ENCODE measurements around the gene EEF2.
A peak's percentile ranks its signal among the peaks of the same experiment; 100 is the strongest.

Gene EEF2

DNA sequence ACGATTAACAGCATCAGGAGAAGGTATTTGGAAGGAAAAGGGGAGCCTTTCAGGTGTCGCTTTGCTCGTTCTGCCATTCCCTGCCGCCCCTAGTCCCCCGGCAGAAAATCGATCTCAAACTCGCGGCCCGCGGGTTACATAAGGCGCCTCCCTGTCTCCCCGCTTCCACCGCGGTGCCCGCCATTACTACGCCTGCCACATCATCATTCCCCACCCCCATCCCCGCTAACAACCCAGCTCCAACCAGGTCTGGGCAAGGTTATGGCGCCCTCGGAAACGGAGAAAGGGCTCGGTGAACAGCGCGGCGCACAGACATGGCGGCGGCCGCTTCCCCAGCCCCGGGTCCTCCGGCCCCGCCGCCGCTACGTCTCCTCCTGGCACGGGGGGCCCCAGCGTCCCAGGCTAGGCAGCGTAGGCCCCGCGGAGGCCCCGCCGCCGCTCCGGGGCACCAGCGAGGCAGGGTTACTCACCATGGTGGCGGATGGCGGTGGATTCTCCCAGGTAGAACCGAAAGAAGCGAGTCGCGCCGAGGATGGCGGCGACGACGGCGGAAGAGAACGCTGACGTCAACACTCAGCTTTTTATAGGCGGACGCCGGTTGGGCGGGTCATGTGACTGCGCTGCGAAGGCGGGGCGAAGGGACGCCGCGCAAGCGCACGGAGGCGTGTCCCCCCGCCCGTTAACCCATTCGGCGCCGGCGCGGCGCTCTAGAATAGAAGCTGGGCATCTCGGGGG lies at the start of gene EEF2:
Gene EEF2 (minus strand): TSS at position 556 of the 735 bp plus-strand sequence. CDS start 83 bp downstream, at position 473.
- DNase-seq (ENCODE audit: low read depth in 2 of 2), result peak; percentile 88 to 90

DNA sequence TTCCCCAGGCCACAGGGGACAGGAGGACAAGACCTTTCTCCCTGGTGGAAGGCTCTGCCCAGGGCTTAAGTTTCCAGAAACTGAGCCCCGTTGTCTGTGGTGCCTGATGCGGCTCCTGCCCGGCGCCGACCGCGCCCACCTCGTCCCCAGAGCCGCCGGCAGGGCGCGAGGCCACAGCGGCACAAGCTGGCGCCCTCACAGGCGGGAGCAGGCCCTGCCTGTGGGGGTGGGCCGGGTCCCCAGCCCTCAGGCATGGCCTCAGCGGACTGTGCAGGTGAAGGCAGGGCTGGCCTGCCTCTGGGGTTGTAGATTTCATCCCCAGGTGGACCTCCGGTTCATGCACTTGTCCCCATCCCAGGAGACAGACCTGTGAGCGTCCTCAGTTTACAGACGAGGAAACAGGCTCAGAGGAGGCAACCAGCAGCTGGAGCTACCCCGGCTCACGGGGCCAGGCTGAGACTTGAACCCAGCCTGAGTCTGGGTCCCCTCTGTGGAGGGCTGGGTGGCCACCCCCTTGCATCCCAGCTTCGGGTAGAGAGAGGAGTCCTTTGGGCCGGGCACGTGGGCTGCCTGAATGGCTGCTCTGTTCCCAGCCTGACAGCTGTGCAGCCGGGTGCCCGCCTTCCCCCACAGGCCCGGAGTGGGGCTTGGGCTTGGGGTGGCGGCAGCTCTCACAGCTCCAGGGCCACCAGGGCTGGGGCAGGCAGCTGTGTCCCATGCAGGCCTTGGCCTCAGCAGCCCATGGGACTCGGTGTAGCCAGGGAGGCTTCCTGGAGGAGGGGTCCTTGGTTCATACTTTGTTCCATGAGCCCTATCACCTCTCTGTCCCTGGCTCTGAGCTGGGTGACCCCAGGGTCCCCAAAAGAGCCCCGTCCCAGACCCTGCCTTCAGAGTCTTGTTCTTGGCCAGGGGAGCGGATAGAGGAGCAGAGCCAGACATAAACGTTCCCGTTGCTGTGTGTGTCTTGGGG lies 49.1 kb upstream of the EEF2 start:
- DNase-seq (ENCODE audit: low read depth in 2 of 2), result no peak

- DNase-seq (ENCODE audit: low read depth in 2 of 2), result no peak
Measured at GRCh38 chr19:4033028-4033956, 48.0 kb upstream of the EEF2 start.

GRCh38 chr19:4032436-4032835 lies 47.2 kb upstream of the EEF2 start:
- DNase-seq (ENCODE audit: low read depth in 2 of 2), result no peak

DNA sequence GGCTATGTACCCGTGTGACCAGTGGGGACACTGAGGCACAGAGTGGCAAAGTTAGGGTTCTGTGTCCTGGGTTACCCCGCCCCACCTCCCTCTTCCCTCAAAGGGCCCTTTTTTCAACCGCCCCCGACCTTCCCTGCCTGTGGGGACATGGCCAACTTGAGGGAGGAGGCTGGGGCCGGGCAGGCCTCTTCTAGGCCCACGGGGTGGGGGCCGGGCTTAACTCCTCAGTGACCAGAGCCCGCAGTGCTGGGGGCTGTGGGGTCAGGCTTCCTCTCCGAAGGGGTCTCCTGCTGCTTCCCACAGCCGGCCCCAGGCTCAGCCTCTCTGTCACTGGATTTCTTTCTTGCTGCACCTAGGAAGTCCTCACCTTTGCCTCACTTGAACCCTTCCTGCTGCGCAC lies 46.2 kb upstream of the EEF2 start:
- DNase-seq (ENCODE audit: low read depth in 2 of 2), result no peak

- no peak for DNase-seq (ENCODE audit: low read depth in 2 of 2)
Measured at GRCh38 chr19:4030981-4031380, 45.7 kb upstream of the EEF2 start.

DNA sequence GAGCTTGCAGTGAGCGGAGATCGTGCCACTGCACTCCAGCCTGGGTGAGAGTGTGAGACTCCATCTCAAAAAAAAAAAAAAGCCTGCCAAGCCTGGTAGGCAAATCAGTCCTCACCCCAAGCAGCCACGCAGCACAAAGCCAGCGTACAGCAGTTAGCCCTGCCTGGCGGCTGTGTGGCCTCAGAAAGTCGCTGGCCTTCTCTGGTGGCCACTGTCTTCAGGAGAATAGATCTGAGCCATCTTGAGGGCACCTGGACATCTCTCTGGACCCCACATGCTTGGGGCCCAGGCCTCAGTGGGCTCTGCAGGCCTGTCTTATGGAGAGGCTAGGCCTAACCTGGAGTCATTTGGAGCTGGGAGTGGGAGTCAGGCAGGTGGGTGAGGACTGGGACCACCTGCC lies 45.3 kb upstream of the EEF2 start:
- DNase-seq (ENCODE audit: low read depth in 2 of 2), result no peak

DNA sequence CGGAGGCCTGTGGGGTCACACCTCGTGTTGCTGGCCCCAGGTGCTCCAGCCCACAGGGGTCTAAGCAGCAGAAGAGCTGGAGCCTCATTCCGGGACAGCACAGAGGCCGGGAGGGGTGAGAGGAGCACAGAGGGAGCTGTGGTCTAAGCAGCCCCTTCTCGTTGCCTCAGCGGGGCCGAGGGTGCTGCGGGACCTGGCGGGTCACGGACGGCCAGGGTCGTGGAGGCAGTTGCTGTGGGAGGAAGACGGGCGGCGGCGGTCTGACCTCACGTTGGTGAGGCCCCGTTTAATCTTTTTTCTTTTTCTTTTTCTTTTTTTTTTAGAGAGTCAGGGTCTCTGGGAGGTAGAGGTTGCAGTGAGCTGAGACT lies 44.0 kb upstream of the EEF2 start:
- no peak for DNase-seq (ENCODE audit: low read depth in 2 of 2)

GRCh38 chr19:4028334-4029246 lies 43.3 kb upstream of the EEF2 start:
- no peak for DNase-seq (ENCODE audit: low read depth in 2 of 2)

DNA sequence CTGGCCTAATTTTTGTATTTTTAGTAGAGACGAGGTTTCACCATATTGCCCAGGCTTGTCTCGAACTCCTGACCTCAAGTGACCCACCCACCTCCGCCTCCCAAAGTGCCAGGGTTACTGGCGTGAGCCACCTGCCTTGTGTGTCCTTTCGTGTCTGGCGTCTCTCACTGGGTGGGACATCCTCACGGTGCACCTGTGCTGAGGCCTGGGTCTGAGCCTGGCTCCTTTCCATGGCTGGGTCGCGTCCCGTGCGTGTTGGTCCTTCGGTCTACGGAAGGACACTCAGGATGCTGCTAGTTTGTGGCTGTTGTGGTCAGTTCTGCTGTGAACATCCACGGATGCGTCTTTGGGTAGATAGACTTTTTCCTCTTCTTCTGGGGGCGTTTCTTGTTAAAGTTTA lies 41.9 kb upstream of the EEF2 start:
- no peak for DNase-seq (ENCODE audit: low read depth in 2 of 2)

GRCh38 chr19:4025317-4025716 lies 40.1 kb upstream of the EEF2 start:
- DNase-seq (ENCODE audit: low read depth in 2 of 2), result no peak

DNA sequence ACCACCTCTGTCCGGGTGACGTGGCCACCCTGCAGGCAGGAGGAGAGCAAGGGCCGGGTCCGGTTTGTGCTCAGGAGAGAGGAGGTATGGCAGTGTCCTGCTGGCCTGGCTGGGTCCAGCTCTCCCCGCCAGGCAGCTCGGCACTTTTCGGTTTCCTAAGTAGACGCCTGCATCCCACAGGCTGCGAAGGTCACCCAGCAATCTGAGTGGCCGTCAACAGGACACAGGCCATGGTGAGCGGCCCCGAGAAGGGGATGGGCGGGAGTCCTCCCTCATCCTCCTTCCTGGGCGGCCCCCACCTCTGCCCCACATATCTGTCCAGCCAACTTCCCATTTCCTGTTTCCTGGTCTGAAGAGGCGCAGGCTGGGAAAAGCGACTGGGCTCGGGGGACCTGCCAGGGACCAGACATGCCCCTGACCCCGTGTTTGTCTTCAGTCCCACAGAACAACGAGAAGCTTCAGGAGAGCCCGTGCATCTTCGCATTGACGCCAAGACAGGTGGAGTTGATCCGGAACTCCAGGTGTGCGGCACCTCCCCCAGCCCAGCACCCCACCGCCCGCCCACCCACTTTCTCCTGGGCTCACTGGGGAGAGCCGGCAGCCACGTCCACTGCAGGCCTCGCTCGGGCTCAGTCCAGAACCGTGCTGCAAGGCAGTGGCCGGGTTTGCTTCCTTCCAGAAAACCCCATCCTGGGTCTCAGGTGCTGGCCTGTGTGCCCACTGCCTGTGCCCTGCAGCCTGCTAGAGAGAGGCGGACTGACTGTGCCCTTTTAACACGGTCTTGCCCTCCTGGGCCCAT lies 38.5 kb upstream of the EEF2 start:
- DNase-seq (ENCODE audit: low read depth in 2 of 2), result no peak

GRCh38 chr19:4019578-4019977 lies 34.3 kb upstream of the EEF2 start:
- DNase-seq (ENCODE audit: low read depth in 2 of 2), result no peak

DNA sequence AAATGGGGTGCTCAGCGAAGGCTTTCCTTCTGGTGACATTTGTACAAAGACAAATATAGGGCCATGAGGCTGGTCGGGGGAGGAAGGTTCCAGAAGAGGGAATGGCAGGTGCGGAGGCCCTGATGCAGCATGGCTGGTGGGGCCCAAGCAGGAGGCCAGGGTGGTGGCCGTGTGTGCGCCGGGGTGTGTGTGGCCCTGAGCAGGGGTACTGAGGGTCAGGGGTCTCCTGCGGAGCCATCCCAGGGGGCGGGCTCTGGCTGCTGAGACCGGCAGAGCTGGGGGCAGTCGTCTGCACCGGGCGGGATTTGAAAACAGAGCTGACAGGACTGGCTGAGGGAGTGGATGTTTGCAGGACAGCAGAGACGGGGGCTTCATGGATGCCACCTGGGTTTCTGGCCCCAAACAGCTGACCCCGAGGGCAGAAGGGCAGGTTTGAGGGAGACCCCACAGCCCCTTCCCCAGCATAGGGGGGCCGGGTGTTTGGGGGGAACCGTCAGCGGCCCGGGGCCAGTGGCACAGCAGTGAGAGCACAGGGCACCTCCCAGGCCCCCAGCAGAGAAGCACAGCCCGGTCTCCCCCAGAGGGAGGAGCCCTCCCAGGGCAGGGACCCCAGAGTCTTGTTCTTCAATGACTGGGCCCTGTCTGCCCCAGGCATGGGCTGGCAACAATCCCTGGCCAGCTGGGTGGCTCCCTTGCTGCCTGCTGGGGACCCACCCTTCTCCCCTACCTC lies 33.7 kb upstream of the EEF2 start:
- no peak for DNase-seq (ENCODE audit: low read depth in 2 of 2)

- no peak for DNase-seq (ENCODE audit: low read depth in 2 of 2)
Measured at GRCh38 chr19:4018140-4018613, 32.9 kb upstream of the EEF2 start.

GRCh38 chr19:4016903-4017638 lies 31.8 kb upstream of the EEF2 start:
- no peak for DNase-seq (ENCODE audit: low read depth in 2 of 2)

DNA sequence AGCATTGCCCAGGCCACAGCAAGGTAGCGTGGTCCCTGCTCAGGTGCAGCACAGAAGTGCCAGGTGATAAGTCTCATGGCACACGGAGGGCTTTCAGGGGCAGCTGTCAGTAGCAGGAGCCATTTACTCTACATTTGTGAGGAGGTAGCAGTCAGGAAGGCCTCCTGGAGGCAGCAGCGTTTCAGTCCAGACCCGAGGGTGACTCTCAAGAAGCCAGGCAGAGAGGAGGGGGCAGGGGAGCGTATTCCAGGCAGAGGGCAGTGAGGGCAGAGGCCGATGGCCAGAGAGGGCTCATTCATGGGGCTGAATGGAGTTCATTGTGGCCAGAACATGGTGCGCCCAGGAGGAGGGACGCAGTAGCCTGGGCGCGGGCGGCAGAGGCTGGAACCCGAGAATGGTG lies 31.2 kb upstream of the EEF2 start:
- no peak for DNase-seq (ENCODE audit: low read depth in 2 of 2)

DNA sequence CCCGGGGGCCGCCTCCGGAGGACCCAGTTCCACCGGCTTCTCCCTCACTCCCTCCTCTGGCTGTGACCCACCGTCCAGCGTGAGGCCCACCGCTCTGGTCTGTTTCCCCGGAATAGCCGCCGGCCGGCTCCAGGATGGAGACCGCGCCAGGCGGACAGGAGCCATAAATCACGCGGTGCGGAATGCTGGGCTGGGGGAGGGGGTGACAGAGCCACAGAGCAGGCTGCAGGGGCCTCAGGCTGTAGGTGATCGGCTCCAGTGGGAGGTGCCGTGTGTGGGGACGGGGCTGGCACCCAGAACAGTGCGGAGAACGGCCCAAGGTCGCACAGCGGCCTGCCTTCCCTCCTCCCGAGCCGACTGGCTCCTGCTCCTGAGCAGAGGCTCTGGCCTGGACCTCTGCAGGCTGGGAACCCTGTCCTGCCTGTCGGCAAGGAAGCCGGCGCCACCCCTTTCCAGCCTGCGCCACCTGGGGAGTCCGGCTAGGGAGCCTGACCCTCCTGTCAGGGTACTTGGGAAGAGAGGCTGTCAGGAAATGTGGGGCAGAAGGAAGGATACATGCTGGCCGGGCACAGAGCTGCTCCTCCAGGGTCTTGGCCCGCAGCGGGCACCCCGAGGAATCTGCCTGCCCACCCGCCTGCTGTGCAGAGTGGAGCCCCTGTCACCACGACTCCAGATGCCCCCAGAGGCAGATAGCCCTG lies 30.6 kb upstream of the EEF2 start:
- DNase-seq (ENCODE audit: low read depth in 2 of 2), result no peak

Data from stimulated activated CD8-positive, alpha-beta memory T cell treated with anti-CD3 and anti-CD28 coated beads, Interleukin-7, amount 100 ng/mL, for 1 hour (primary cell).